HUDEP-2 (cell line): ENCODE data around the gene PLXNB1.
A peak's percentile ranks its signal among the peaks of the same experiment; 100 is the strongest.
"Not testable (repeated sequence)": the region's sequence is repeated elsewhere in the genome, so short reads cannot be mapped to it uniquely, and the experiment has no call there.

Experiments
- DNase-seq, 76 experiments: peaks; one replicate each; lab custom pipeline; 2025; ENCODE audit not compliant: unreplicated experiment in 76 of 76; lab: John Stamatoyannopoulos, UW

The PLXNB1 gene

DNA sequence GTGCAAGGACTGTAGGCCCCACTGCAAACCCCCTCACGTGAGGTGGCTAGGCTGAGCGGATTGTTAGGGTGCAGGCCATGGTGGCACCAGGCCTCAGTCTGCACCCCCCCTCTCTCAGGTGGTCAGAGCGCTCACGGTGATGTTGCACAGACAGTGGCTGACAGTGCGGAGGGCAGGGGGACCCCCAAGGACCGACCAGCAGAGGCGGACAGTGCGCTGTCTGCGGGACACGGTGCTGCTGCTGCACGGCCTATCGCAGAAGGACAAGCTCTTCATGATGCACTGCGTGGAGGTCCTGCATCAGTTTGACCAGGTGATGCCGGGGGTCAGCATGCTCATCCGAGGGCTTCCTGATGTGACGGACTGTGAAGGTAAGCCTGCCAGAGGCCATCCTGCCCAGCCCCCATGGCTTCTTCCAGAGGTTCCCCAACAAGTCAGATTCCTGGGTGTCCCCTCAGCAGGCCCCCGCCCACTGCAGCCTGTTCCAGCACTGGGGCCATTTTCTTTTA lies 34.9 kb upstream of the PLXNB1 start:
- no peak for DNase-seq

DNA sequence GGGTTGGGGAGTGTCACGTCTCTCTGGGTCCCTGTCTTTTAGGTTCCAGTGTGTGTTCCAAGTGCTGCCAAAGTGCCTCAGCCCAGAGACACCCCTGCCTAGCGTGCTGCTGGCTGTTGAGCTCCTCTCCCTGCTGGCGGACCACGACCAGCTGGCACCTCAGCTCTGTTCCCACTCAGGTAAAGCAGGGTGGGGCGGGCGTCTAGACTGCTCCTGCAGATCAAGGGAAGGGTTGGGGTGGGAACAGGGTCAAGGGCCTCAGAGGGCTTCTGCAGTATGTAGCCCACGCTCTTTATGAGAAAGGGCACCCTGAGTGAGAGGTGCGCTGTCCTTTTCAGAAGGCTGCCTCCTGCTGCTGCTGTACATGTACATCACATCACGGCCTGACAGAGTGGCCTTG lies 33.8 kb upstream of the PLXNB1 start:
- no peak for DNase-seq

DNA sequence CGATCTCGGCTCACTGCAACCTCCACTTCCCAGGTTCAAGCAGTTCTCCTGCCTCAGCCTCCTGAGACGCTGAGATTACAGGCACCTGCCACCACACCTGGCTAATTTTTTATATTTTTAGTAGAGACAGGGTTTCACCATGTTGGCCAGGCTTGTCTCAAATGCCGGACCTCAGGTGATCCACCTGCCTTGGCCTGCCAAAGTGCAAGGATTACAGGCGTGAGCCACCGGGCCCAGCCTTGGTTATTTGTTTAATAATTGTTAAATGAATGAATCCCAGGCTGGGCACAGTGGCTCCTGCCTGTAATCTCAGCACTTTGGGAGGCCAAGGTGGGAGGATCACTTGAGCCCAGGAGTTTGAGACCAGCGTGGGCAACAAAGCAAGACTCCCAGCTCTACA lies 31.9 kb upstream of the PLXNB1 start:
- not testable (repeated sequence) for DNase-seq

DNA sequence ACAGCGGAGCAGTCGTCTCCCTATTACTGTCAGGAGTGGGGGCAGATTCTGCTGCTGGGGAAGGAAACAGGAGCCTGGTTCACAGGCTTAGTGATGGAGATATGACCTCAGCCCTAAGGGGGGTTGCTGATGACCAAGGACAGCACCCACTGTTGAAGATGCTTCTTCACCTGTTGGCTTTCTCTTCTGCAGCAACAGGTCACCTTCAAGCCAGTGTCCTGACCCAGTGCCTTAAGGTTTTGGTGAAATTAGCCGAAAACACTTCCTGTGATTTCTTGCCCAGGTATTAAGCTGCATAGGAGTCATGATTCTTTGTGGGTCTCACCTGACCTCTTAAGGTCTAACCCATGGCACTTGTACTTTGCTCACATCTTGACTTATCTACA lies 30.6 kb upstream of the PLXNB1 start:
- DNase-seq, result no peak

DNA sequence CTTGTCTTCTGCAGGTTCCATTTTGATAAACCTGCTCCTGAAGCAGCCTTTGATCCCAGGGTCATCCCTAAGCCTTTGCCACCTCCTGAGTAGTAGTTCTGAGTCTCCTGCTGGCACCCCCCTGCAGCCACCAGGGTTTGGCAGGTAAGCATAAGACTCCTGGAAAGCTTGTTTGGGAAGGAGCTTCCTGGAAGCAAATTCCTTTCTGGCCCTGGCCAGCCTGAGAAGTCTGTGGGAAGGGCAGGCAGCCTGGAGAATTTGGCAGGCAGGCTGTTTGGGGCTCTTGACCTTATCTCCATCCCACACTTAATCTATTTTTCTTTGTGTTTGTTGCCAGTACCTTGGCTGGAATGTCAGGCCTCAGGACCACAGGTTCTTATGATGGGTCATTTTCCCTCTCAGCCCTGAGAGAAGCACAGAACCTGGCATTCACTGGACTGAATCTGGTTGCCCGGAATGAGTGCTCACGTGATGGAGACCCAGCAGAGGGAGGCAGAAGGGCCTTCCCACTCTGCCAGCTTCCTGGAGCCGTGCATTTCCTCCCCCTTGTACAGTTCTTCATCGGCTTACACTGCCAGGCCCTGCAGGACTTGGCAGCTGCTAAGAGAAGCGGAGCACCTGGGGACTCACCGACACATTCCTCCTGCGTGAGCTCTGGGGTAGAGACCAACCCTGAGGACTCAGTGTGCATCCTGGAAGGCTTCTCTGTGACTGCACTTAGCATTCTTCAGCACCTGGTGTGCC lies 30.1 kb upstream of the PLXNB1 start:
- no peak for DNase-seq

DNA sequence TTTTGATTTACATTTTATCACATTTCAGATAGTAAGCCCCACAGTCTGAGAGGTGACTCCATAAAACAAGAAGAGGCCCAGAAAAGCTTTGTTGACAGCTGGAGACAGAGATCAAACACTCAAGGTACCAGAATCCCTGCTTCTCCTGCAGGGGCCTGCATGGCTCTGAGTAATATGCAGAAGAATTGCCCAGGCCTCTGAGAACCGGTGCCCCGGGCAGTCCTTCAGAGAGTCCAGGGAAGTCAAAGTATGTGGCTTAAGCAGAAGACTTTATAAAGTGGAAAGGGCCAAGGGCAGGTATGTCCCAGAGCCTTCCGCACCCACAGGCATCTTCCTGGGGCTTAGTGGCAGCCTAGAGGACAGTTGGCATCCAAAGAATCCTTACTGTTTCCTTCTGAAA lies 29.4 kb upstream of the PLXNB1 start:
- no peak for DNase-seq

DNA sequence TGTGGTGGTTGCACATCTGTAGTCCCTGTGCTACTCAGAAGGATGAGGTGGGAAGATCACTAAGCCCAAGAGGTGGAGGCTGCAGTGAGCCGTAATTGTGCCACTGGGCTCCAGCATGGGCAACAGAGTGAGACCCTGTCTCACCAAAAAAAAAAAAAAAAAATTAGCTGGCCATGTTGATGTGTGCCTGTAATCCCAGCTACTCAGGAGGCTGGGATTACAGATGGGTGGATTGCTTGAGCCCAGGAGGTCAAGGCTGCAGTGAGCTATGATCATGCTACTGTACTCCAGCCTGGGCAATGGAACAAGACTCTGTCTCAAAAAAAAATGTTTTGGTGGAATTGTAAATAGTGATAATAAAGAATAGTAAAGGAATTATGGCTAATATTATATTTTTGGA lies 26.6 kb upstream of the PLXNB1 start:
- no peak for DNase-seq

DNA sequence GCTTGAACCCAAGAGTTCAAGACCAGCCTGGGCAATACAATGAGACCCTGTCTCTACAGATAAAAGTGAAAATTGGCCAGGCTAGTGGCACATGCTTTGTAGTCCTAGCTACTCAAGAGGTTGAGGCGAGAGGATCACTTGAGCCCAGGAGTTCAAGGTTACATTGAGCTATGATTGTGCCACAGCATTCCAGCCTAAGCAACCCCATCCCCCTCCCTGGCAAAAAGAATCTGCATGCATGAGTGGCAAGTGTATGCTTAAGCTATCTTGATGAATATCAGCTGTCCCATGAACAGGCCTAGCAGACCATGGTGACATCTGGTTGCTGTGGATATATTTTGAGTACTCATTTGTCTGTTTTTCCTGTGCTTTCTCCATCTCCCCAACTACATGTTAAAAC lies 21.4 kb upstream of the PLXNB1 start:
- DNase-seq, result no peak

DNA sequence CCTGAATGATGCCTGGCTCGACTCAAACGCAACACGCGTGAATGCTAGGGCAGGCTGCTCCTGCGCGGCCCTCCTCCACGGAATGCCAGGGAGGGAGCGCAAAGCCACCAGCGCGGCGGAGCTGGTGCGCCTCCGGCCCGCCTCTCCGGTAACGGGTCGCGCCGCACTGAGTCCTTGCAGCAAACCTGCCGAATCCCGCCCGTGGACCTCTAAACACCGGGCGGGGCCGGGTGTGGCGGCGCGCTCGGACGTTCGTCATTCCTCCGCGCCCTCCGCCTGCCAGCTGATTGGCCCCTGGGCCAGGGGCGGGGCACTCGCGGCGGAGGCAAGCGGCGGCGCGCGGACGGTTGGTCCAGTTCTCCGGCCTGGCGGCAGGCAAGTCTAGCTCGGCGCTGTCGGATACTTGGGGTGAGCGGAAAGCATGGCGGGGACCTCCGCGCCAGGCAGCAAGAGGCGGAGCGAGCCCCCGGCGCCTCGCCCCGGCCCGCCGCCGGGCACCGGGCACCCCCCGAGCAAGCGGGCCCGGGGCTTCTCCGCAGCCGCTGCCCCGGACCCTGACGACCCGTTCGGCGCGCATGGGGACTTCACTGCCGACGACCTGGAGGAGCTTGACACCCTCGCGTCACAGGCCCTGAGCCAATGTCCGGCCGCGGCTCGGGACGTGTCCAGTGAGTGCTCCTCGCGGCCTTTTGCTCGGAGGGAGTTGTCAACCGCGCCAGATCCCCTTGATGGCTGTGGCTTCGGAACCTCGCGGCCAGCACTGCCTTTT lies 16.7 kb upstream of the PLXNB1 start, which contains the start of gene ATRIP:
Gene ATRIP, plus strand, starts transcription at position 313 of the 769 bp plus-strand sequence. Its CDS starts 109 bp downstream, at position 422.
- DNase-seq, result peak in 72 of 76 experiments; percentile 22 to 92 (median 78)

DNA sequence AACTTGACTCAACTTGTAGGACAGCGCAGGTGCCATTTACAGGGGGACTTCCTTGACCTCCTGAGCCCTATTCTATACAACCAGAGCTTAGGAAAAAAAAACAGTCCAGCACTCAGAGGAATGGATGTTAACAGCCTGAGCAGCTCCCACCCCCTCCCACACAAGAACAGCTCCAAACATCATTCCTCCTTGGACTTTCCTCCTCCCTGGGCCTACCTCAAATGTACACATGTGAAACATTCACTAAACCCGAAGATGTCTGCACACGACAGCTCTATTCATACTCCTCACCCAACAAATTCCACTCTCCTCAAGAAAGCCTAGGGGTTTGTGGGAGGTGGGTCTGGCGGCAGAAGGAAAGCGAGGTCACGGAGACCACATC lies 16.1 kb upstream of the PLXNB1 start:
- no peak for DNase-seq

DNA sequence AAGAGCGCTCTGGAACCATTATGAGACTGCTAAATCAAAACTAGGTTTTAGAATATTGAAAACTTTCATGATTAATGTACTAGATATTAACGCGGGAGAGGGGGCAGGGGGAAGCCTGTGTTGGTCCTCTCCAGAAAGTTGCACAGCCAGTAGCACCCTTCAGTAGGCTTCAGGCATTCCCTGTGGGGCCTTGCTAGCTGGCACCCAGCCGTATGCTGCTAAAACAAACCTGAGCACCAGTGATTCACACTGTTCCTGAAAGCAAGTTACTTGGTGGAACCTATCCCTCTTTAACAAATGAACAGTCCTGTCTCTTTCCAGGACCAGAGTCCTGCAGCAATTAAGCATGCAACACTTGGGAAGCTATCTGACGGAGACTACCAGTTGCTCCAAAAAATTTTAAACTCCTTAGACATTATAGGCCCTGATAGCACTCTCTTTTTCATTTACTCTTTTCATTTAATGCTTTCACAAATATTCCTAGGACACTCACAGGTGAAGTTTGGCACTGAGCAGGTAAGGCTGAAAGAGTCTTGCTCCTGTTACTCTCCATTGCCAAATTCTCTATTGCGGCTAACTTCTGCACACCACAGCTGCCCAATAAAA lies 15.5 kb upstream of the PLXNB1 start:
- DNase-seq, result no peak

DNA sequence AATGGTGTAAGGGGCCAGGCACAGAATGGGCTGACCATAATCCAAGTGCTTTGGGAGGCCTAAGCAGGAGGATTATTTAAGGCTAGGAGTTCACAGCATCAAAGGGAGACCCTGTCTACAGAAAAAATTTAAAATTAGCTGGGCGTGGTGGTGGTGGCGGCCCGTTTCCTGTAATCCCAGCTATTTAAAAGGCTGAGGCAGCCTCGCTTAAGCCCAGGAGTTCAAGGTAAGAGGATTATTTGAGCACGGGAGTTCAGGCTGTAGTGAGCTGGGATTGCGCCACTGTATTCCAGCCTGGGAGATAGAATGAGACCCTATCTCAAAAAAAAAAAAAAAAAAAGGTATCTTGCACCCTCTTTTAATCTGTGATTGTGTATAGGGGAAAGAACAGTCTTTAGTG lies 12.1 kb upstream of the PLXNB1 start:
- no peak for DNase-seq

DNA sequence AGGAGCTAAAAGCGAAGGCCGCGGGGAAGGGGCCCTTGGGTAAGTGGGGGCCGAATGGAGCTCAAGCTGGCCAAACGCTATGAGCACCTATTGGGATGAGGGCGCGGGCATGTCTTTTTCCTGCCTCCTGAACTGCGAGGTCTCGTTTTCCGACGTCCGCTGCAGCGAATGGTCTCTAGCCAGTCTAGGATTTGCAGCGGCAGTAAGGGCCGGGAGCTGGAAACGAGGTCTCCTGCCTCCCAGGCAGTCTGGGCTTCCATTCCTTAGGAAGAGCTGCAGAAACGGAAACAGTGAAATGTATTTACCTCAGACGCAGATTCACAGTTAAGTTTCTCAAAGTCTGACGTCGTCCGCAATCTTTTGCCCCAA lies 10.7 kb upstream of the PLXNB1 start:
- DNase-seq, result no peak

DNA sequence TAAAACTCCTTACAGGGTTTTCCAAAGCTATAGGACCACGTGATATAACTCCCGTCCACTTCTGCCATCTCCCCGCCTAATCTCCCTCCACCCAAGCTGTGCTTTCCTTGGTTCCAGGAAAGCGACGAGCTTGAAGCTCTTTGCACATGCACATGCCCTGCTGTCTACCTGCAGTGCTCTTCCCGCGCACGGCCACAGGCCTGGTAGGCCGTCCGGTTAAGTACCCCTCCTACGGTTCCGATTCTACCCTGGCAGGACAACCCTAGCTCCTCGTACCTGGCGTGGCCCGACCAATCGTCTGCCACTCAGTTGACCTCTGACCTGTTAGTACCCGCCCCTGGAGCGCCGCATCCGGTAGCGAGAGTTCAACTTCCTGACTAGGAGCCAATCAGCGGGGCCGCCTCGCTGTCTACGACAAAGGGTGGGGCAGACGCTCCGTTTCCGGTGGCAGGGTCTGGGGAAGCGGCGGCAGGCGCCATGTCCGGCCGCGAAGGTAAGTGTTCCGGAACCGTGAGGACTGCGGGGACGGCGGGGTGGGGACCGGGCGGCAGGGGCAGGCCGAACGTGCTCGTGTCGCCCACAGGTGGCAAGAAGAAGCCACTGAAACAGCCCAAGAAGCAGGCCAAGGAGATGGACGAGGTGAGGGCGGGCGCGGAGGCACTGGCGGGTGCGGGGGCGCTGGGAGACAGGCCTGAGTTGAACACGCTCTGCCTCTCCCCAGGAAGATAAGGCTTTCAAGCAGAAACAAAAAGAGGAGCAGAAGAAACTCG lies 10.1 kb upstream of the PLXNB1 start, which contains the start of the genes CCDC51 and TMA7:
Gene CCDC51, minus strand, starts transcription at position 300 of the 770 bp plus-strand sequence. CDS start 4,991 bp downstream, outside the sequence.
Gene TMA7, plus strand, starts transcription at position 438 of the 770 bp plus-strand sequence. Its CDS starts 40 bp downstream, at position 478.
- DNase-seq, result peak in 75 of 76 experiments; percentile 43 to 98 (median 96)

DNA sequence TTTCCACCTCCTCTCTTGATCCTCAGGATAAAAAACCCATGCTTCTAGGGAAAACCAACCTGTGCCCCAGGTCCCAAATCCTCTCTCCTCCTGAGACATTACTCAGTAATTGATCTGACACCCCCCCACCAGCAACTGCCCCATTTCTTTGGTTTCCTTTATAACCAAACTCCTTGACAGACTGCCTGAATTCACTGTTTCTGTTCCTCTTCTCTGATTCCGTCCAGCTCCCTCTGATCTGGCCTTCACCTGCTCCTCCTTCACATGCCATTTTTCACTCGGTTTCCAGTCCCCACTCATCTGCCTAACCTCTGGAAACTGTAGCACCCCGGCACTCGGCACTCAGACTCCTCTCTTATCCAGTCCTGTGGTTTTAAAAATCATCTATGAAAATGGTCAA lies 7.9 kb upstream of the PLXNB1 start:
- DNase-seq, result no peak

DNA sequence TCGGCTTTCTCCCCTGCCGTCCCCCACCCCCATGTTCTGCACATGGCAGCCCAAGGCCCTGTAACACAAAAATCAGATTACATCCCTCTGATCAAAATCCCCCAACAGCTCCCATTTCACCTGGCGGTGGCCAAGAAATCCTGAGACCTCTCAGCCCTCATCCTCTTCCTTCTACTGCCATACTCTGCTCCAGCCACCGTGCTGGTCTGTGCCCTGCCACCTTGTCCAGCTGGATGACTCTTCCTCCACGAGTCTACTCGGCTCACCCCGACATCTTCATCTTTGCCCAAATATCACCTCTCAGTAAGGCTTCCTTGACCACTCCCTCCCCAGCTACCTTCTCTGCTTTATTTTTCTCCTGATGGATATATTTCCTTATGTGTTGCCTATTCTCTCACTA lies 7.0 kb upstream of the PLXNB1 start:
- DNase-seq, result no peak

DNA sequence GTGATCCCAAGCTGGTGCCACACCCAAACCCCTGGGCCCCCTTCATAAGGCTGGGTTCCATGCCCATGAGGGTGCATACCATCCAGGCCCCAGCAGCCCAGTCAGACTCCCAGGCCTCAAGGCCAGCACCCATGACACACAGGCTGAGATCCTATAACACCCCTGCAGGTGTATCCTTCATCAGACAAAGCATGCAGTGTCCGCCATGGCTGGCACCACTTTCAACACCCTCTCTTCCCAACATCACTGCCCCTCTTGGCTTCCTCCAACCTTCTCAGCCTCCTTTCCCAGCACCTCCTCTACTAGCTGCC lies 6.5 kb upstream of the PLXNB1 start:
- DNase-seq, result no peak

DNA sequence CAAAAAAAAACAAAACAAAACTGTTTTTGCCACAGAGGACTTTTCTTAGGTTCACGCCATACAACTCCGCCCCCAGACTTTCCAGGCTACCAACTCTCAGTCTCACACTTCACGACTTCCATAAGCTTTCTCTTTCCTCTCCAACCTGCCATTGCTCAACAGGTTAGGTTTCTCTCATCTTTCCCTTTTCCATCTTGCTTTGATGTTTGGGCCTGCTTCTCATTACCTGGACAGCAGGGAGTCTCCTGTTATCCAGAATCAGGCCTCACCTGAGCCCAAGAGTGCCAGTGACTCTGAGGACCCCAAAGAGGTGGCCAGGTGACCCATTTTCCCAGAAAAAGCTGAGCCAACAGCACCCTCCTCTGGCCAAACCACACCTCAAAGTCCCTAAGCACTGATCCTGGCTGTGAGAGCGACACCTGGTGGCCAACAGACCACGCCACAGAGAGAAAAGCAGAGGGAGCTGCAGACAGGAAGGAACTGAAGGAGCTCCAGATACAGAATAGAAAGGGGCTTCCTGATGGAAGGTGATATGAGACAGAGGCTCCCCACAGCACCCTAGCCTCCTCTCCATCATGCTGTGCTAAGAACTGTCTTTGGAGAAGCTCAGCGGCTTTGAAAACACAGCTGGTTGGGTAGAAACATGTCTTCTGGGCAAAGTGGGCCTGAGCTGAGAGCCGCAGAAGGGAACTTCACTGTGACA lies 6.0 kb upstream of the PLXNB1 start:
- peak in 72 of 76 experiments; percentile 10 to 85 (median 66) for DNase-seq

DNA sequence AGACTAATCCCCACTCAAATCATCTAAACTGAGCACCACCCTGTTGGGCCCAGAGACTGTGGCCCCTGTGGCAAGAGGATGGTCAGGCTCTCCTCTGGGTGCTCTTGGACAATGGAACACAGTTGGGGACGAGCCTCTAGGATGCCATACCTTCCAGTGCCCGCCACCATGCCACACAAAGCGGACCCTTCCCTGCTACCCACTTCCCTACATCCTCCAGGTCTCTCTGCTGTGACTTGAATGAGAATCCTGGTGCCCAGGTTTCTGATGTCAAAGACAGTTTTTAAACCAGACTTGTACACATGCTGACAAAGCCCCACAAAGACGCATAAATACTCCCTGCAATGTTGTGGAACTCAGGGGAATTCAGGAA lies 5.3 kb upstream of the PLXNB1 start:
- no peak for DNase-seq

DNA sequence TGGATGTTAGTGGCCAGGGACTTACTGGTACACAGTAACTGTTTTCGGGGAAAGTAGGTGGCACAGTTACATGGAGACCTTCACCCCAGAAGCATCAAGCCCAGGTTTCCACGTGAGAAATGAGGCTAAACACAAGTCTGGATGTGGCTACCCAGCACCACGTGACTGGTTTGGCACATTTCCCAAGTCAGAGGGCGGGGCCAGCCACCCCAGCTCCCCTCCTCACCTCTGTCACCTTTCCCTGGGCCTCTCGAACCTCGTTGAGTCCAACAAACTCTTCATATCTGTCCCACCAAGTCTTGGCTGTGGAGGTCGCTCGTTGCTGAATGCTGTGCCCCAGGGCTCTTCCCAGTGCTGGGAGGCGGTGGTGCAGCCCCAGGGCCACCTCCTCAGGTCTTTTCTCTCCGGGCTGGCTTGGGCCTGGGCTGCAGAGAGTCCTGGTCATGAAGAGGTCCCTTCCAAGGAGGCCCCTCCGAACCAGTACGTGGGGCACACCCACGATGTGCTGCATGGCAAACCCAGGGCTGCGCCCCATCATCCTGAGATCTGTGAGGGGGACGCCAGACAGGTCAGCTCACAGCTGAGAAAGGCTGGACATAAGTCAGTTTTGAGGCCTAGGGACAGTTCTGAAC lies 4.8 kb upstream of the PLXNB1 start:
- peak in 28 of 76 experiments; percentile 3 to 38 (median 18) for DNase-seq
